ENCODE data around the gene GHITM.

Gene GHITM

DNA sequence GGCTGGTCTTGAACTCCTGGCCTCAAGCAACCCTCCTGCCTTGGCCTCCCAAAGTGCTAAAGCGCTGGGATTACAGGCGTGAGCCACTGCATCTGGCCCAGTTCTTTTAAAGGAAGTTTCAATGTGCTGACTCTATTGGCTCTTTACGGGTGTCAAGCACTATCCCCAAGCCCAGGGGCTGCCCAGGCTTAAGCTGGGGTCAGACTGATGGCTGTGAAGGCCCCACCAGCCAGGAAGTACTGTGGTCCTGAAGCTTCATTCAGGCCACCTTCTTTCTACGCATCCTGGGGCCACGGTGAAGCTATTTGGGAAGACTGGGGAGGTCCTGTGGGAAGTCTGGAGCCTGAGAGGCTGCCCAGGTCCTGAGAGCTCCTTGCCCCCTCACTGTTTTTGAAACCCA lies 42.3 kb downstream of the GHITM start:
- Histone ChIP-seq H2AFZ (ENCODE audit: low read depth, low read length, severe bottlenecking) (no peak overlapping the region), H4K20me1 (ENCODE audit: low read depth, low read length) (no peaks in the 10 kb centered on the region), H3K9me2 (replicated peaks; ENCODE audit: insufficient read depth, low read length) (no peaks in the 10 kb centered on the region), H3K4me2 (ENCODE audit: low read depth, low read length, poor library complexity, severe bottlenecking) (no peak overlapping the region), H3K4me3 (ENCODE audit: insufficient read depth, low read length, poor library complexity, severe bottlenecking) (no peak overlapping the region), H3F3A (ENCODE audit: insufficient read depth) (no peaks in the 10 kb centered on the region), H3K79me2 (ENCODE audit: insufficient read depth, low read length) (no peaks in the 10 kb centered on the region), H3K27me3 (ENCODE audit: low read length) (no peaks in the 10 kb centered on the region), H3K9me3 (ENCODE audit: insufficient read depth, low read length) (no peaks in the 10 kb centered on the region), H3K27ac (ENCODE audit: low read depth, low read length) (no peak overlapping the region), H3K9ac (ENCODE audit: low read length) (no peak overlapping the region), H3K36me3 (ENCODE audit: low read length) (no peaks in the 10 kb centered on the region)
- no peak for TF ChIP-seq EZH2phosphoT487 (conservative IDR thresholded peaks at IDR 0.05; ENCODE audit: low read length)
- TF ChIP-seq, protein P1, sequence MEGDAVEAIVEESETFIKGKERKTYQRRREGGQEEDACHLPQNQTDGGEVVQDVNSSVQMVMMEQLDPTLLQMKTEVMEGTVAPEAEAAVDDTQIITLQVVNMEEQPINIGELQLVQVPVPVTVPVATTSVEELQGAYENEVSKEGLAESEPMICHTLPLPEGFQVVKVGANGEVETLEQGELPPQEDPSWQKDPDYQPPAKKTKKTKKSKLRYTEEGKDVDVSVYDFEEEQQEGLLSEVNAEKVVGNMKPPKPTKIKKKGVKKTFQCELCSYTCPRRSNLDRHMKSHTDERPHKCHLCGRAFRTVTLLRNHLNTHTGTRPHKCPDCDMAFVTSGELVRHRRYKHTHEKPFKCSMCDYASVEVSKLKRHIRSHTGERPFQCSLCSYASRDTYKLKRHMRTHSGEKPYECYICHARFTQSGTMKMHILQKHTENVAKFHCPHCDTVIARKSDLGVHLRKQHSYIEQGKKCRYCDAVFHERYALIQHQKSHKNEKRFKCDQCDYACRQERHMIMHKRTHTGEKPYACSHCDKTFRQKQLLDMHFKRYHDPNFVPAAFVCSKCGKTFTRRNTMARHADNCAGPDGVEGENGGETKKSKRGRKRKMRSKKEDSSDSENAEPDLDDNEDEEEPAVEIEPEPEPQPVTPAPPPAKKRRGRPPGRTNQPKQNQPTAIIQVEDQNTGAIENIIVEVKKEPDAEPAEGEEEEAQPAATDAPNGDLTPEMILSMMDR (IDR thresholded peaks at IDR 0.05; ENCODE audit: insufficient read depth, low read length, poor library complexity, severe bottlenecking) = no peak

GRCh38 chr10:84184517-84184916 lies 45.2 kb downstream of the GHITM start:
- TF ChIP-seq EZH2phosphoT487 (conservative IDR thresholded peaks at IDR 0.05; ENCODE audit: low read length) = no peak
- Histone ChIP-seq H2AFZ (ENCODE audit: low read depth, low read length, severe bottlenecking) (no peak overlapping the region), H3K9me2 (replicated peaks; ENCODE audit: insufficient read depth, low read length) (no peaks in the 10 kb centered on the region), H3K4me2 (ENCODE audit: low read depth, low read length, poor library complexity, severe bottlenecking) (no peak overlapping the region), H3K9ac (ENCODE audit: low read length) (no peak overlapping the region), H3K36me3 (ENCODE audit: low read length) (no peaks in the 10 kb centered on the region), H3K27me3 (ENCODE audit: low read length) (no peaks in the 10 kb centered on the region), H3K27ac (ENCODE audit: low read depth, low read length) (no peak overlapping the region), H4K20me1 (ENCODE audit: low read depth, low read length) (no peaks in the 10 kb centered on the region), H3K79me2 (ENCODE audit: insufficient read depth, low read length) (no peaks in the 10 kb centered on the region), H3K4me3 (ENCODE audit: insufficient read depth, low read length, poor library complexity, severe bottlenecking) (no peak overlapping the region), H3K9me3 (ENCODE audit: insufficient read depth, low read length) (no peaks in the 10 kb centered on the region), H3F3A (ENCODE audit: insufficient read depth) (no peaks in the 10 kb centered on the region)

DNA sequence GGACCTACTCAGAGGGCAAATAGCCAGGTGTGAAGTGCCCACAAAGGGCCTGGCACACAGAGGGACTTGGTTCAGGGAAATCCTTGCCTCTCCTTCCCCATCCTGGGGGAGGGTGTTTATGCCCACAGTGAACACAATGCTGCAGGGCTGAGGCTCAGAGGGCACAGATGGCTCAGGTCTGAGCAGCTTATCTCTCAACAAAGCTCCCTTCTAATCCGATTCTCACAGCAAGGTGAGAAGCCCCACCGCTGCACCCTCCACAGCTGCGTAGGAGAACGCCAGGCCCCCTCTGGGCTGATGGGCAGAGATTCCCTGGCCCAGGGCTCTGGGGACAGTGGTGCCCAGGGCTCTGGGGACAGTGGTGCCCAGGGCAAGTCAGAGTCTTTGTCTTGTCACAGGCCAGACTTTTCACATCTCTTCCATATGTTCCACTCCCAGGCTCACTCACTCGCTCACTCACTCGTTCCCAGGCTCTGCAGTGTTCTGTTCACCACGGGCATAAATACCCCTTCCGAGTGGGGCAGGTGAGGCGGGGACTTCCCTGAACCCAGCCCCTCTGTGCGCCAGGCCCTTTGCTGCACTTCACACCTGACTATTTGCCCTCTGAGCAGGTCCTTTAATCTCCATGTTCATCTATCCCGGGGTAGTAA lies 46.3 kb downstream of the GHITM start:
- H4K20me1 ChIP-seq (ENCODE audit: low read depth, low read length) = no peaks in the 10 kb centered on the region
- TF ChIP-seq, protein P1 (IDR thresholded peaks at IDR 0.05; ENCODE audit: insufficient read depth, low read length, poor library complexity, severe bottlenecking) = no peak
- no peak for TF ChIP-seq EZH2phosphoT487 (conservative IDR thresholded peaks at IDR 0.05; ENCODE audit: low read length)
- no peak overlapping the region for H3K4me3 ChIP-seq (ENCODE audit: insufficient read depth, low read length, poor library complexity, severe bottlenecking)
- no peak overlapping the region for H3K4me2 ChIP-seq (ENCODE audit: low read depth, low read length, poor library complexity, severe bottlenecking)
- H3K36me3 ChIP-seq (ENCODE audit: low read length) = no peaks in the 10 kb centered on the region
- no peak overlapping the region for H2AFZ ChIP-seq (ENCODE audit: low read depth, low read length, severe bottlenecking)
- H3K9me2 ChIP-seq (replicated peaks; ENCODE audit: insufficient read depth, low read length) = no peaks in the 10 kb centered on the region
- no peak overlapping the region for H3K9ac ChIP-seq (ENCODE audit: low read length)
- H3F3A ChIP-seq (ENCODE audit: insufficient read depth) = no peaks in the 10 kb centered on the region
- H3K9me3 ChIP-seq (ENCODE audit: insufficient read depth, low read length) = no peaks in the 10 kb centered on the region
- H3K27me3 ChIP-seq (ENCODE audit: low read length) = no peaks in the 10 kb centered on the region
- no peaks in the 10 kb centered on the region for H3K79me2 ChIP-seq (ENCODE audit: insufficient read depth, low read length)
- no peak overlapping the region for H3K27ac ChIP-seq (ENCODE audit: low read depth, low read length)

DNA sequence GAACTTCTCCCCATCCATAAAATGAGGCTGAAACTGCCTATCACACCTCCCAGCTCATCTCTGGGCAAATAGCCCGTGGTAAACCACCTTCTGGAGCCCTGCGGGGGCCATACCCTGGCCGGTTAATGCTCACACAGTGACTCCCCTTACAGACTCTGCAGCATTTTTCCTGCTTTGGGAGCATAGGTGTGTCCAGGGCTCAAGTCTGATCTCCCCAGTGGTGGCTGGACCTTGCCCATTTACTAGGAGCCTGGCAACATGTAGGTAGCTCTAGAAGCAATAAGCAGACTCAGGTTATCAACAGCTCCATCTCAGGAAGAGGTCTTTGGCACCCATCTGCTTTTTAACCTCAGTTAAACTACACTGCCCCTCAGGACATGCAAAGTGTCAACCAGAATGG lies 49.5 kb downstream of the GHITM start:
- TF ChIP-seq, protein P1 (IDR thresholded peaks at IDR 0.05; ENCODE audit: insufficient read depth, low read length, poor library complexity, severe bottlenecking) = no peak
- no peak for TF ChIP-seq EZH2phosphoT487 (conservative IDR thresholded peaks at IDR 0.05; ENCODE audit: low read length)
- H3F3A ChIP-seq (ENCODE audit: insufficient read depth) = no peaks in the 10 kb centered on the region
- H2AFZ ChIP-seq (ENCODE audit: low read depth, low read length, severe bottlenecking) = no peak overlapping the region
- H3K36me3 ChIP-seq (ENCODE audit: low read length) = no peaks in the 10 kb centered on the region
- no peaks in the 10 kb centered on the region for H3K79me2 ChIP-seq (ENCODE audit: insufficient read depth, low read length)
- H3K4me3 ChIP-seq (ENCODE audit: insufficient read depth, low read length, poor library complexity, severe bottlenecking) = no peak overlapping the region
- no peak overlapping the region for H3K27ac ChIP-seq (ENCODE audit: low read depth, low read length)
- no peak overlapping the region for H3K4me2 ChIP-seq (ENCODE audit: low read depth, low read length, poor library complexity, severe bottlenecking)
- H4K20me1 ChIP-seq (ENCODE audit: low read depth, low read length) = no peaks in the 10 kb centered on the region
- H3K9me3 ChIP-seq (ENCODE audit: insufficient read depth, low read length) = no peaks in the 10 kb centered on the region
- no peak overlapping the region for H3K9ac ChIP-seq (ENCODE audit: low read length)
- H3K9me2 ChIP-seq (replicated peaks; ENCODE audit: insufficient read depth, low read length) = no peaks in the 10 kb centered on the region
- H3K27me3 ChIP-seq (ENCODE audit: low read length) = no peaks in the 10 kb centered on the region

All from SU-DHL-6 (cell line).